SK-N-MC (cell line): Measurements from ENCODE around the gene FAM180A.

Source experiments
- EZH2 ChIP-seq: fragments of 200-600 bp; sonication (generic); IDR thresholded peaks from one replicate; pipeline ENCODE4 v1.6.1; 2017; ENCODE audit warnings: antibody characterized with exemption
- FOXP2 ChIP-seq: optimal IDR thresholded peaks from 2 replicates; pipeline ENCODE3; 2011; ENCODE audit warnings: mild to moderate bottlenecking, moderate library complexity; ENCODE audit not compliant: insufficient read depth; ENCODE audit errors: extremely low read length, control extremely low read depth
- POLR2AphosphoS5 ChIP-seq: IDR thresholded peaks from 2 replicates; pipeline ENCODE4 v1.6.1; 2012; ENCODE audit warnings: mild to moderate bottlenecking, low read depth, low read length, borderline replicate concordance

- TF ChIP-seq POLR2AphosphoS5 (no peak), EZH2 (no peak), FOXP2 (no peak)
Observed at GRCh38 chr7:135741905-135742304, 6.7 kb downstream of the FAM180A start.
